ENCODE measurements around the gene PAX8. TPM values are rescaled to one million over a fixed set of nuclear protein-coding genes. Genes with fewer than 3 reads are reported as not detected.
"Not testable (repeated sequence)": the region's sequence is repeated elsewhere in the genome, so short reads cannot be mapped to it uniquely, and the experiment has no call there.

Gene PAX8
- total RNA-seq, 1 donor from 2014 or later: 1.6 TPM

- Histone ChIP-seq H3K4me3 (no peak overlapping the region), H3K9me3 (no peaks in the 10 kb centered on the region), H3K27ac (no peak overlapping the region), H3K27me3 (no peaks in the 10 kb centered on the region), H3K4me1 (no peaks in the 10 kb centered on the region), H3K36me3 (no peaks in the 10 kb centered on the region)
- TF ChIP-seq CTCF (IDR thresholded peaks at IDR 0.05): no peak
- DNase-seq (no peak), ATAC-seq (no peak)
- intact Hi-C loops (cut with DNase I): no loop called here
Observed at GRCh38 chr2:113300281-113300680, 21.6 kb upstream of the PAX8 start.

- H3K4me1 ChIP-seq: no peaks in the 10 kb centered on the region
- H3K27me3 ChIP-seq: no peaks in the 10 kb centered on the region
- no peaks in the 10 kb centered on the region for H3K9me3 ChIP-seq
- H3K4me3 ChIP-seq: no peak overlapping the region
- no peak for ATAC-seq
- no peak for DNase-seq
- TF ChIP-seq CTCF (IDR thresholded peaks at IDR 0.05): no peak
- H3K27ac ChIP-seq: no peak overlapping the region
- no peaks in the 10 kb centered on the region for H3K36me3 ChIP-seq
- intact Hi-C loops (cut with DNase I): no loop called here
Observed at GRCh38 chr2:113298176-113298575, 19.5 kb upstream of the PAX8 start.

GRCh38 chr2:113297590-113297989 is 18.9 kb upstream of the PAX8 start:
- H3K4me1 ChIP-seq; H3K36me3 ChIP-seq; H3K9me3 ChIP-seq; H3K27me3 ChIP-seq; DNase-seq; H3K4me3 ChIP-seq; intact Hi-C loops (cut with DNase I); H3K27ac ChIP-seq: not testable (repeated sequence)
- ATAC-seq: peak; percentile 81

GRCh38 chr2:113291191-113291590 is 12.5 kb upstream of the PAX8 start:
- no peaks in the 10 kb centered on the region for H3K4me1 ChIP-seq
- TF ChIP-seq CTCF (IDR thresholded peaks at IDR 0.05): no peak
- H3K9me3 ChIP-seq: no peaks in the 10 kb centered on the region
- H3K27me3 ChIP-seq: peaks cover 8% of the 10 kb centered on the region
- no peaks in the 10 kb centered on the region for H3K36me3 ChIP-seq
- intact Hi-C loops (cut with DNase I): no loop called here
- no peak overlapping the region for H3K4me3 ChIP-seq
- H3K27ac ChIP-seq: no peak overlapping the region
- ATAC-seq: peak; percentile 36
- no peak for DNase-seq

- H3K36me3 ChIP-seq; H3K4me3 ChIP-seq; H3K27me3 ChIP-seq; H3K27ac ChIP-seq; DNase-seq; intact Hi-C loops (cut with DNase I); H3K9me3 ChIP-seq: not testable (repeated sequence)
- H3K4me1 ChIP-seq: peaks cover 12% of the 10 kb centered on the region
- ATAC-seq: peak; percentile 79
Observed at GRCh38 chr2:113288674-113289149, 10.0 kb upstream of the PAX8 start.

- intact Hi-C loops (cut with DNase I); H3K27me3 ChIP-seq; H3K36me3 ChIP-seq; DNase-seq; H3K27ac ChIP-seq; H3K9me3 ChIP-seq; H3K4me3 ChIP-seq: not testable (repeated sequence)
- ATAC-seq: peak; percentile 50
- H3K4me1 ChIP-seq: peaks cover 17% of the 10 kb centered on the region
Observed at GRCh38 chr2:113288117-113288673, 9.5 kb upstream of the PAX8 start.

GRCh38 chr2:113285816-113286215 is 7.1 kb upstream of the PAX8 start:
- H3K4me3 ChIP-seq: no peak overlapping the region
- DNase-seq: no peak
- ATAC-seq: no peak
- intact Hi-C loops (cut with DNase I): no loop called here
- H3K36me3 ChIP-seq: no peaks in the 10 kb centered on the region
- H3K27ac ChIP-seq: no peak overlapping the region
- H3K4me1 ChIP-seq: peaks cover 19% of the 10 kb centered on the region
- no peaks in the 10 kb centered on the region for H3K27me3 ChIP-seq
- H3K9me3 ChIP-seq: no peaks in the 10 kb centered on the region
- no peak for TF ChIP-seq CTCF (IDR thresholded peaks at IDR 0.05)

- H3K36me3 ChIP-seq; ATAC-seq; H3K27me3 ChIP-seq; H3K9me3 ChIP-seq; H3K4me3 ChIP-seq; intact Hi-C loops (cut with DNase I); DNase-seq; H3K27ac ChIP-seq: not testable (repeated sequence)
- H3K4me1 ChIP-seq: peaks cover 19% of the 10 kb centered on the region
Observed at GRCh38 chr2:113284999-113285398, 6.3 kb upstream of the PAX8 start.

All from upper lobe of right lung (tissue), 1 donor.